B cell (primary cell): ENCODE data around the gene FAIM2. TPM values are rescaled to one million over a fixed set of nuclear protein-coding genes. Genes with fewer than 3 reads are reported as not detected.

Experiments used
- ATAC-seq: fragments of 200-7000 bp; cut with Tn5 transposase; one replicate; pipeline ENCODE4 v1.10.0; 2021; ENCODE audit warnings: low read depth, mild to moderate bottlenecking, moderate number of reproducible peaks, moderate library complexity
- CTCF ChIA-PET: fragments of 350-600 bp; sonication (Branson Sonifier 250); formaldehyde crosslinking; loops from one replicate; lab custom pipeline; 2021; ENCODE audit warnings: antibody characterized with exemption, inconsistent platforms; lab: Charles Lee
- POLR2A ChIA-PET: fragments of 350-600 bp; sonication (Branson Sonifier 250); formaldehyde crosslinking; loops from one replicate; lab custom pipeline; 2021; ENCODE audit warnings: antibody characterized with exemption; lab: Charles Lee
- DNase-seq: peaks from one replicate; pipeline ENCODE4 v3.0.0; 2013
- H2AFZ ChIP-seq: 2 replicates; pipeline ENCODE4 v1.6.1; 2012; ENCODE audit warnings: mild to moderate bottlenecking, low read depth, low read length; ENCODE audit not compliant: insufficient read depth, poor library complexity, severe bottlenecking
- H3K27ac ChIP-seq, 2 donors: 1 replicate in 1 of 2; 2 replicates in 1 of 2; pipeline ENCODE4 v1.5.1; 2012 to 2013; ENCODE audit warnings: low read length in 2 of 2, mild to moderate bottlenecking in 2 of 2, moderate library complexity in 1 of 2
- H3K27me3 ChIP-seq, 4 experiments: fragments of 200-600 bp in 1 of 4; sonication (generic) in 1 of 4; replicated peaks in 1 of 4; 1 replicate in 2 of 4; 2 replicates in 2 of 4; pipeline versions ENCODE4 v1.6.1 to v1.7.0; 2013 to 2016; ENCODE audit warnings: low read length in 3 of 4, mild to moderate bottlenecking in 2 of 4, mixed read lengths in 1 of 4, moderate library complexity in 1 of 4; ENCODE audit not compliant: insufficient read depth in 4 of 4, control insufficient read depth in 3 of 4; ENCODE audit errors: control extremely low read depth in 1 of 4
- H3K36me3 ChIP-seq, 2 experiments: replicated peaks in 1 of 2; 1 replicate in 1 of 2; 2 replicates in 1 of 2; pipeline versions ENCODE4 v1.6.1 to v1.7.1; 2013; ENCODE audit warnings: low read length in 1 of 2; ENCODE audit not compliant: insufficient read depth in 2 of 2, control insufficient read depth in 1 of 2; ENCODE audit errors: control extremely low read depth in 1 of 2, extremely low read depth in 1 of 2
- H3K4me1 ChIP-seq, 2 donors: fragments of 200-600 bp in 1 of 2; sonication (generic) in 1 of 2; 1 replicate in 1 of 2; 2 replicates in 1 of 2; pipeline versions ENCODE4 v1.5.1 to v1.6.1; 2013 to 2017; ENCODE audit warnings: low read length in 2 of 2; ENCODE audit not compliant: control insufficient read depth in 2 of 2, insufficient read depth in 2 of 2
- H3K4me2 ChIP-seq: replicated peaks from 2 replicates; pipeline ENCODE3; 2012; ENCODE audit warnings: mild to moderate bottlenecking, low read depth, low read length; ENCODE audit not compliant: poor library complexity, severe bottlenecking
- H3K4me3 ChIP-seq, 5 experiments: fragments of 200-600 bp in 1 of 5; sonication (generic) in 1 of 5; 1 replicate in 3 of 5; 2 replicates in 2 of 5; pipeline versions ENCODE4 v1.5.1 to v1.7.0; 2011 to 2016; ENCODE audit warnings: low read length in 4 of 5, mild to moderate bottlenecking in 4 of 5, low read depth in 2 of 5, control low read depth in 1 of 5, moderate library complexity in 1 of 5; ENCODE audit not compliant: insufficient read depth in 1 of 5; ENCODE audit errors: control extremely low read depth in 1 of 5, extremely low read depth in 1 of 5
- H3K79me2 ChIP-seq: fragments of 200-600 bp; sonication (generic); one replicate; pipeline ENCODE4 v1.6.0; 2016; ENCODE audit warnings: low read length; ENCODE audit not compliant: control insufficient read depth, insufficient read depth
- H3K9ac ChIP-seq: fragments of 200-600 bp; sonication (generic); 2 replicates; pipeline ENCODE4 v1.6.1; 2017; ENCODE audit warnings: mild to moderate bottlenecking, low read length, moderate library complexity
- H3K9me3 ChIP-seq, 3 donors: one replicate each; pipeline versions ENCODE4 v1.6.1 to v1.7.1; 2013; ENCODE audit warnings: low read length in 2 of 3; ENCODE audit not compliant: control insufficient read depth in 2 of 3, insufficient read depth in 1 of 3; ENCODE audit errors: control extremely low read depth in 1 of 3
- H4K20me1 ChIP-seq: 2 replicates; pipeline ENCODE4 v1.6.0; 2012; ENCODE audit warnings: mild to moderate bottlenecking, low read length; ENCODE audit not compliant: insufficient read depth, control insufficient read depth, poor library complexity, severe bottlenecking
- H3K27ac Mint-ChIP-seq: one replicate; pipeline ENCODE4 v1.8.0; 2021; ENCODE audit warnings: mixed read lengths
- H3K27me3 Mint-ChIP-seq: one replicate; pipeline ENCODE4 v1.8.0; 2021; ENCODE audit warnings: mixed read lengths
- H3K4me1 Mint-ChIP-seq: one replicate; pipeline ENCODE4 v1.8.0; 2021; ENCODE audit warnings: mixed read lengths
- H3K4me3 Mint-ChIP-seq: one replicate; pipeline ENCODE4 v1.8.0; 2021; ENCODE audit warnings: mixed read lengths
- H3K9me3 Mint-ChIP-seq: one replicate; pipeline ENCODE4 v1.8.0; 2022; ENCODE audit warnings: mixed read lengths; ENCODE audit not compliant: insufficient read depth
- CTCF ChIP-seq: fragments of 200-600 bp; IDR thresholded peaks from one replicate; pipeline ENCODE4 v1.8.0; 2022; ENCODE audit warnings: antibody characterized with exemption, mild to moderate bottlenecking
- EZH2 ChIP-seq: IDR thresholded peaks from 2 replicates; pipeline ENCODE4 v1.6.1; 2012; ENCODE audit warnings: borderline replicate concordance, low read depth, mild to moderate bottlenecking, moderate library complexity, low read length; ENCODE audit not compliant: insufficient read depth, poor library complexity, severe bottlenecking
- WGBS: methylation state at CpG from one replicate; pipeline ENCODE4 v1.1.5; 2013; ENCODE audit warnings: missing lambda C conversion rate; ENCODE audit not compliant: insufficient coverage; 5-methylcytosine and 5-hydroxymethylcytosine counted together
- intact Hi-C: fragments of 100-400 bp; cut with micrococcal nuclease; formaldehyde crosslinking; loops from one replicate; pipeline ENCODE4 v1.10.0; 2022
- polyA plus RNA-seq: library from polyadenylated mRNA; depleted of rRNA; stranded (reverse); fragments of >200 nt; gene quantifications from 2 replicates; pipeline ENCODE4 v1.2.3, GENCODE V29; 2012
- total RNA-seq, 2 donors: library from RNA; stranded (reverse); fragments of 120-200 nt in 1 of 2; gene quantifications; 1 replicate in 1 of 2; 2 replicates in 1 of 2; pipeline versions ENCODE4 v1.2.3 to v1.2.4, GENCODE V29; 2013 to 2022

Gene FAIM2
- total and polyA plus RNA-seq, 2 donors (not counting 1 experiment from before 2014, with no cell fraction given): not detected

DNA sequence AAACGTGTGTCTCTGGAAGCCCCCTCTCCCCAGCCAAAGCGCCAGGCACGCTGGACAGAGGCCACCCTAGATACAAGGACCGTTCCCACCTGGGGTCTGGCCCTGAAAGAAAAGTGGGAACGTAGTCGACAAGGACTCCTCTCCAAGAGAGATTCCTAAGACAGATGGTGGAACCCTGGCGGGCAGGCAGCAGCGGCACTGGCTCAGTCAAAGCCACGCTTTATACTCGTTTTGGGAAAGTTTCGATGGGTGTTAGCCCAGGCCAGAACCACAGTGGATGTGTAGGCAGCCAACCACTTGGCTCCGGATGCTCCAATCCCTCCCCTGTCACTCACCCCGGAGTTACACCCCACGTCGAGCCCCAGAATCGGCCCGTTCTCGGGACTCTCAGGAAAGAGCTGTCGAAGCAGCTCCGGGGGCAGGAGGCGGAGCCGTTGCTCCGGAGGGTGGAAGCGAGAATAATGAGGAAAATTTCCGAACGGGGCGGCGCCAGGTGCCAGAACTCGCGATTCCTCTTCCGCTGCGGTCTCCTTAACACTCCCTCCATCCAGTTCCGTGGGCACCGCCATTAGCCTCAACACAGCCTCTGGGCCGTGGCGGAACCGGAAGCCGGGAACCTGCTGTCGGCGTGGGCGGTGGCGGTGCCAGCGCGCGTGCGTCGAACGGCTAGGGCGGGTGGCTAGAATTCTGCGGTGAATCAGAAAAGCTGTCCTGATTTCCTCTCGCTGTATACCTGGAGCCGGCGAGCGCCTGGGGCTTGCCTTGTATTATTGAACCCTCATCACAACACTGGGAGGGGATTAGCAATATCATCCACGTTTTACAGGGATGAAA is 61.0 kb downstream of the FAIM2 start, which contains the start of gene BCDIN3D:
Gene BCDIN3D, minus strand, starts transcription at position 588 of the 834 bp plus-strand sequence. Its CDS starts 19 bp downstream, at position 569.
- Mint-ChIP-seq H3K27ac (peak within 1 kb of the TSS; percentile 96), H3K27me3 (no peaks in the 10 kb centered on the region), H3K9me3 (no peaks in the 10 kb centered on the region), H3K4me1 (peaks cover 29% of the 10 kb centered on the region), H3K4me3 (peak within 1 kb of the TSS; percentile 94)
- Histone ChIP-seq H3K4me1 (peaks cover 12 to 28% of the 10 kb centered on the region in 2 donors), H3K9me3 (no peaks in the 10 kb centered on the region), H3K36me3 (peaks cover 0 to 6% of the 10 kb centered on the region in 2 experiments), H3K9ac (peak within 1 kb of the TSS; percentile 93), H3K79me2 (peaks cover 3% of the 10 kb centered on the region), H3K27me3 (no peaks in the 10 kb centered on the region), H2AFZ (peak within 1 kb of the TSS; percentile 96), H3K4me2 (peak within 1 kb of the TSS; percentile 89), H3K27ac (peak within 1 kb of the TSS; percentile 78 to 80), H3K4me3 (peak within 1 kb of the TSS; percentile 70 to 99 (median 97)), H4K20me1 (no peaks in the 10 kb centered on the region)
- ChIA-PET POLR2A (interaction anchor here (0.7 to 1.9 kb wide), 3 partner anchors 8 to 101 kb away, joined by 7 to 16 read pairs (median 11); partner anchors contain the start of genes NCKAP5L and TMBIM6), CTCF (interaction anchor here (1.0 to 1.8 kb wide), 6 partner anchors 14 to 454 kb away, joined by 3 to 7 read pairs (median 6); partner anchors contain the start of genes NCKAP5L and TMBIM6)
- TF ChIP-seq CTCF (no peak), EZH2 (no peak)
- intact Hi-C loops: loop anchor here (1.0 to 10.0 kb wide), 8 partner anchors 14 to 498 kb away; partner anchors contain the start of genes CERS5, DNAJC22, NCKAP5L and PRPF40B
- ATAC-seq (peak; percentile 93), DNase-seq (peak; percentile 93)
- under 1% methylated on average over 50 of the region's 55 CpGs for WGBS
